SIG-M5 (cell line): Measurements from ENCODE around the gene HOXD3.

Experiments used
- DNase-seq: peaks from one replicate; lab custom pipeline; 2025; lab: John Stamatoyannopoulos, UW

The HOXD3 gene

GRCh38 chr2:176121190-176122051, 35.7 kb upstream of the HOXD3 start:
- no peak for DNase-seq

GRCh38 chr2:176122052-176122682, 34.9 kb upstream of the HOXD3 start:
- no peak for DNase-seq

DNA sequence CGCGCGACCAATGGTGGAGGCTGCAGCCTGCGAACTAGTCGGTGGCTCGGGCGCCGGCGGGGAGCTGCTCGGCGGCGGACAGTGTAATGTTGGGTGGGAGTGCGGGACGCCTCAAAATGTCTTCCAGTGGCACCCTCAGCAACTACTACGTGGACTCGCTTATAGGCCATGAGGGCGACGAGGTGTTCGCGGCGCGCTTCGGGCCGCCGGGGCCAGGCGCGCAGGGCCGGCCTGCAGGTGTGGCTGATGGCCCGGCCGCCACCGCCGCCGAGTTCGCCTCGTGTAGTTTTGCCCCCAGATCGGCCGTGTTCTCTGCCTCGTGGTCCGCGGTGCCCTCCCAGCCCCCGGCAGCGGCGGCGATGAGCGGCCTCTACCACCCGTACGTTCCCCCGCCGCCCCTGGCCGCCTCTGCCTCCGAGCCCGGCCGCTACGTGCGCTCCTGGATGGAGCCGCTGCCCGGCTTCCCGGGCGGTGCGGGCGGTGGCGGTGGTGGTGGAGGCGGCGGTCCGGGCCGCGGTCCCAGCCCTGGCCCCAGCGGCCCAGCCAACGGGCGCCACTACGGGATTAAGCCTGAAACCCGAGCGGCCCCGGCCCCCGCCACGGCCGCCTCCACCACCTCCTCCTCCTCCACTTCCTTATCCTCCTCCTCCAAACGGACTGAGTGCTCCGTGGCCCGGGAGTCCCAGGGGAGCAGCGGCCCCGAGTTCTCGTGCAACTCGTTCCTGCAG, 34.3 kb upstream of the HOXD3 start, which contains the start of gene HOXD9:
Gene HOXD9 (plus strand): TSS at position 37 of the 728 bp plus-strand sequence. CDS start 50 bp downstream, at position 87.
- no peak for DNase-seq

DNA sequence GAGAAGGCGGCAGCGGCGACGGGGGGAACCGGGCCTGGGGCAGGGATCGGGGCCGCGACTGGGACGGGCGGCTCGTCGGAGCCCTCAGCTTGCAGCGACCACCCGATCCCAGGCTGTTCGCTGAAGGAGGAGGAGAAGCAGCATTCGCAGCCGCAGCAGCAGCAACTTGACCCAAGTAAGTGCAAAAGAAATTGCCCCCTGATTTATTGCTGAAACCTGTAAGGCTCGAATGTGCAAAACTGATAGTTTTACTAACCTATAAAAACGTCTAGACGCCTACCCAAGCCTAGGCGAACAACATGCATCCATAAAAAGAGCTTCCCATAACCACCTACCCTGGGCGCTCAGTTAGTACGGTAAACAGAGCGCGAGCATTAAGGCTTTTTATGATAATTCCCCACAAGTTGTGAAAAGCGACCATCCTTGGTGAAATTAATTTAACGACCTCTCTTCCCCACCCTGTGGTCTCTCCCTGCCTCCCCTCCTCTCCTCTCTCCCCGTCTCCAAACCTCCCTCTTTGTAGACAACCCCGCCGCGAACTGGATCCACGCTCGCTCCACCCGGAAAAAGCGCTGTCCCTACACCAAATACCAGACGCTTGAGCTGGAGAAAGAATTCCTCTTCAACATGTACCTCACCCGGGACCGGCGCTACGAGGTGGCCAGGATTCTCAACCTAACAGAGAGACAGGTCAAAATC, 33.5 kb upstream of the HOXD3 start:
- DNase-seq, result no peak

GRCh38 chr2:176124110-176124946, 32.8 kb upstream of the HOXD3 start:
- DNase-seq, result no peak

DNA sequence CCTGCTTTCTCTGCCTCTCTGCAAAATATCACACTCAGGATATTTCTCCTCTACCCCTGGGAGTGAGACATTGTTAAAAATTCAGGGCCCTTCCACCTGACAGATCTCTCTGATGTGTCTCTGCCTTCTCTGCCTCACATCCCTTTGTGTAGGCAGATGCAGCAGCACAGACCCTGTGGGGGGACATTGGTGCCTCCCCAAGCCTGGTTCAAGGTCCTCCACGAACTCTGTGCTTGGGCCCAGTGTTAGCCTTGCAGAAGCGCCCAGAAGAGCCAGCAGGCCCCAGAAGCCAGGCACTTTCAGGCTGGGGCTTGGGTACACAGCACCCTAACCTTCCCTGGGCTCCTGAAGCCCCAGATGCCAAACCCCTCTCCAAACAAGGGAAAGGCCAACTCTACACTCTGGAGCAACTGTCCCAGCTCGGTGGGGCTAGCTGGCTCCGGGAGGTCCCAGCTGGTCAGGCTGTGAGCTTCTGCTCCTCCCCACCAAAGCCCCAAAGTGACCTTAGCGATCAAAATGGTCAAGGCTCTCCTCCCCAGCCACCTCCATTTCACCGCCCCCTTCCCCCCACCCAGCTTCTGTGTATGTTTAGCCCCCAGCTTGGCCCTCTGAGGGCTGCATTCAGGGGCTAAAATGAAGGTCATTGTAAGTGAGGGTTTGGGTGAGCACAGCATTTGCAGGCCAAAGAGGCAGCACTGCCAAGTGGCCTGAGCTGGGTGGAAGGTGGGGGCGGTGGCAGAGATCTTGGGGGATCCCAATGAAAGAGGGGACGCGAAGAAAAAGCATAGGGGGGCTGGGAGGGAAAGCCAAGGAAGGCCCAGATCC, 31.9 kb upstream of the HOXD3 start:
- DNase-seq, result no peak

- no peak for DNase-seq
Measured at GRCh38 chr2:176125772-176126054, 31.4 kb upstream of the HOXD3 start.

- no peak for DNase-seq
Measured at GRCh38 chr2:176126929-176127773, 30.0 kb upstream of the HOXD3 start.

- DNase-seq, result no peak
Measured at GRCh38 chr2:176127774-176128072, 29.4 kb upstream of the HOXD3 start.

GRCh38 chr2:176128172-176128981, 28.7 kb upstream of the HOXD3 start:
- no peak for DNase-seq

DNA sequence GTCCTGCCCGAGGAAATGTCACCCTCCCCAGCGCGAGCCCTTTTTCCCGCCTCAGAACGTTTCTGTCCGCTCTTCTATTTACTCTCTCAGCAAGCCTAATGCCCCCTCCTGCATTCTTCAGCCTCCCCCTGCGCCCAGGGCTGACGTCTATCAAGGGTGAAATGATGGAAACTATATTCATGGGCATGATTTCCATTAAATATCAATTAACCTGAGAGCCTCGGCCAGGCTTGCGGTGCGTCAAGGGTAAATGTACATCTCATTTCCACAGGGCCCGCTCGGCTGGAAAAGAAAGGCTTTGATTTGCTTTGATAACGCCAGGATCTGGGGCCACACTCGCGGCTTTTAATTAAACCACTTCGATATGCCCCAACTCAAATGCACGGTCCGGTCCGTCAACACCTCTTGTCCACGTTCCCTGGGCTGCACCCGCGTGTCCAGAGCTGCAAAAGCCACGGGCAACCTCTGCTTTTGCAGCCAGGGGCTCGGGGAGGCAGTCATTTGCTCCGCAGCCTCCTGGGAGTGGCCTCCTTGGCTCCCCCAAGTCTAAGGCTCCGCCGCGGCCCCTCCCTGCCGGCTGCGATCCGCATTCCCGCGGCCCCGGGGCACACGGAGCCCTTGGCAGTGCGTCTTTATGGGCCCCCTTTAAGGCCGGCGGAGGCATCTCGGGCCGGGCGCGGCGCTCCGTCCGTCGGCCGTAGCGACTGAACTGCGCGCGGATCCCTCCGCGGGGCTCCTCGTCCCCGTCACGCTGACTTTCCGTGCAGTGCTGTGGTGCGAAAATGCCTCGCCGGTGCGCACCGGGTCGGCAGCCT, 27.9 kb upstream of the HOXD3 start, which contains the start of gene HOXD8:
Gene HOXD8 (plus strand): TSS at position 724 of the 815 bp plus-strand sequence. CDS start 662 bp downstream, outside the sequence.
- no peak for DNase-seq

DNA sequence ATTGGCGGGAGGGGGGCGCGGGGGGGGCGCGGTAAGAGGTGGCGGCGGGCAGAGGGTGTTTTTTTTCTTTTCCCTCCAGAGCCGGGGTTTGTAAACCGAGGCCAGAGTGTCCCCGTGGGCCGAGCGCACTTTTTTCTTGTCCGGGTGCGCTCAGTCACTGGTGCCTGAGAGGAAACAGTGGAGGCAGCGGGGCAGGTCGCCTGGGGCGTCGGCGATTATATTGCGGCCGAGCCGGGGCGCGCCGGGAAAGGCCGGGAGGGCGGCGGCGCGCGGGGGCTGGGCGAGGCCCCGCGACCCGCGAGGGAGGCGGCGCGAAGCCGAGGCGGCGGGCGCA, 27.3 kb upstream of the HOXD3 start:
- no peak for DNase-seq

- DNase-seq, result no peak
Measured at GRCh38 chr2:176130147-176130956, 26.8 kb upstream of the HOXD3 start.

GRCh38 chr2:176130957-176131847, 25.9 kb upstream of the HOXD3 start:
- no peak for DNase-seq

DNA sequence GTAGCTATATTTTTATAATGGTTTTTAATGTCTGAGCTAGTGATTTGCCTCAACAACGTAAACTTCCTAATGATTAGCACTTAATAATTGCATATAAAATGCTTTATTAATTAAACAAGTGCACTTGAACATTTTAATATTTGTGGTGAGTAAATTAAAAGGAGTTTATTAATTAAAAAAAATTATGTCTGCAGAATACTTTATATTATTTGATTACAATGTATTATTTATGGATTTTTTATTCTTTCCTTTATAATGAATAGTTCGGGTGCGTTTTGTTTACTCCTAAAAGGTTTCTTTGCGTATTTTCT, 25.3 kb upstream of the HOXD3 start:
- DNase-seq, result no peak
